Measurements from ENCODE around the gene AK2. TPM values are rescaled to one million over a fixed set of nuclear protein-coding genes. Genes with fewer than 3 reads are reported as not detected.
A peak's percentile ranks its signal among the peaks of the same experiment; 100 is the strongest.

The AK2 gene
- total RNA-seq, 2 experiments from 2014 or later, result 181 to 193 TPM

DNA sequence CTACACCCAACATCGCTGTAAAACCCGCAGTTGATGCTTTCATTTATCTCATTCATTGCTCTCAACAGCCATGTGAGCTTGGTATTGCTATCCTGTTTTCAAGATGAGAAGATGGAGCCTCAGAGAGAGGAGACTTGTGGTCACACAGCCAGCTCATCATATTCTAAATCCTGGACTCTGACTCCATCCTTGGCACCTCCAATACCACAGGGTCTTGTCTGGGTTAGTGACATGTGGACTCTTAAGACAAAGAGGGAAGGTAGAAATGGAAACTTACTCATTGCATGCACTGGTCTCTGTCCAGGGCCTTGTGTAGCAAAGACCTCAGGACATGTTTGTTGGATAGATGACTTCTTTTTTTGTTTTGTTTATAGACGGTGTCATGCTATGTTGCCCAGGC lies 65.1 kb downstream of the AK2 start:
- DNase-seq, result no peak
- Mint-ChIP-seq H3K9me3 (no peaks in the 10 kb centered on the region), H3K4me1 (peaks cover 15% of the 10 kb centered on the region), H3K4me3 (no peak overlapping the region), H3K27ac (no peak overlapping the region), H3K36me3 (ENCODE audit: low read depth) (peaks cover 6% of the 10 kb centered on the region), H3K27me3 (peaks cover 24% of the 10 kb centered on the region)
- ChIA-PET CTCF (interaction anchor here (0.8 to 1.7 kb wide), 3 partner anchors 9 to 26 kb away, joined by 3 to 4 read pairs (median 3); no protein-coding TSS in a partner anchor), POLR2A (no interaction called here)

GRCh38 chr1:32971156-32971555 lies 65.5 kb downstream of the AK2 start:
- H3K4me3 Mint-ChIP-seq, result no peak overlapping the region

DNA sequence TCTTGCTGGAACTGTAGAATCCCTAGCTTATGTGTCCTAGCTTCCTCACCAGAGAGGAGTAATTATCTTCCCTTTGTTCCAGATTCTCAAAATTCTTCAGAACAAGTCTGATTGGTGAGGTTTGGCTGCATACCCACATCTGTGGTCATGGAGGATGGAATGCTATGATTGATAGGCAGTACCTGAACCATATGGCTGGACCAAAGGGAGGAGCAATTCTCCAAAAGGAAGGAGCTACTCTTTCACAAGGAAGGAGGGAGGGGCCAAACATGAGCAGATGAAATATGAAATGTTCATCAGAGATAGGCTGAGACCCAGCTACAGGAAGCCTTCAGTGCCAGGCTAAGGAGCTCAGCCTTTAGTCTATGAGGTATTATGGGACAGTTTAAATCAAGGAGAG lies 67.1 kb downstream of the AK2 start:
- peaks cover 24% of the 10 kb centered on the region for H3K27me3 Mint-ChIP-seq
- H3K27ac Mint-ChIP-seq, result no peak overlapping the region
- DNase-seq, result no peak
- POLR2A ChIA-PET, result interaction anchor here (1.1 kb wide), 1 partner anchor 12 kb away, joined by 3 read pairs; no protein-coding TSS in a partner anchor
- H3K9me3 Mint-ChIP-seq, result no peaks in the 10 kb centered on the region
- H3K4me3 Mint-ChIP-seq, result no peak overlapping the region
- CTCF ChIA-PET, result no interaction called here
- peaks cover 20% of the 10 kb centered on the region for H3K4me1 Mint-ChIP-seq
- H3K36me3 Mint-ChIP-seq (ENCODE audit: low read depth), result peaks cover 6% of the 10 kb centered on the region

More at GRCh38 chr1:32971156-32971555, 65.5 kb downstream of the AK2 start:
- CTCF ChIA-PET, result interaction anchor here (1.3 kb wide), 1 partner anchor 27 kb away, joined by 3 read pairs; no protein-coding TSS in a partner anchor
- Mint-ChIP-seq H3K9me3 (no peaks in the 10 kb centered on the region), H3K27me3 (peaks cover 24% of the 10 kb centered on the region), H3K27ac (no peak overlapping the region), H3K36me3 (ENCODE audit: low read depth) (peaks cover 6% of the 10 kb centered on the region), H3K4me1 (peaks cover 15% of the 10 kb centered on the region)
- no peak for DNase-seq
- POLR2A ChIA-PET, result no interaction called here

DNA sequence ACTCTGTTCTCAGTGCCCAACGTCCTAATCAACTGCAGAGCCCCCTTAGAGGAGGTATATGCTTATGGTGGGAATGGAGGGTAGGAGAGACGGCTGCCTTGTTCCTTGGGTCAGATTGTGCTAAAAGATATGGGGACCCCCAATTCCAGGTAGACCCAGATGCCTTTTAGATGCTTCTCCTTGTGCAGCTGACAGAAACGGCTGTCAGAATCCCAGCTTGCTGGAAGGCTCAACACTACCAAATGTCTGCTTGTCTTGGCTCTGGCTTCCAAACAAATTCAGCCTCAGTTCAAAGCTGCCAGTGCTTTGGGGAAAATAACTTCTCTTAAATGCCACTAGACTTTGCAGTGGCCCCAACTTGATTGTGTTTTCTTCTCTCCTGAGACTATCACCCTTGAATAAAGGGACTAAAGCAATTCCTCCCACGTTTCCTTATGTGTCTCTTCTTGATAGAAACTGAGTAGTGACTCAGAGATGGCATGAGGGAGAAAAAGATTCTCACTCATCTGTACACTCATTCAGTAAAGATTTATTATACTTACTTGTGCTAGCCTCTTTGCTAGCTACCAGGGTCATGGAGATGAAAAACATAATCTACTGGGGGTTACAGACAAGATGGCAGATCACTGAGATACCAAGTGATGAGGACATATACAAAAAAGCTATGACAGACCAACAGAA lies 68.7 kb downstream of the AK2 start:
- Mint-ChIP-seq H3K27me3 (peaks cover 22% of the 10 kb centered on the region), H3K9me3 (no peaks in the 10 kb centered on the region), H3K4me1 (peaks cover 24% of the 10 kb centered on the region), H3K36me3 (ENCODE audit: low read depth) (peaks cover 6% of the 10 kb centered on the region), H3K4me3 (no peak overlapping the region), H3K27ac (no peak overlapping the region)
- POLR2A ChIA-PET, result no interaction called here
- DNase-seq, result no peak
- CTCF ChIA-PET, result interaction anchor here (0.6 to 1.4 kb wide), 8 partner anchors 10 to 75 kb away, joined by 3 to 7 read pairs (median 4); no protein-coding TSS in a partner anchor

- Mint-ChIP-seq H3K4me1 (peaks cover 29% of the 10 kb centered on the region), H3K36me3 (ENCODE audit: low read depth) (no peaks in the 10 kb centered on the region), H3K4me3 (no peak overlapping the region), H3K9me3 (no peaks in the 10 kb centered on the region), H3K27me3 (peaks cover 13% of the 10 kb centered on the region), H3K27ac (no peak overlapping the region)
- ChIA-PET POLR2A (no interaction called here), CTCF (interaction anchor here (0.7 to 1.3 kb wide), 2 partner anchors 8 to 14 kb away, joined by 3 read pairs; no protein-coding TSS in a partner anchor)
- DNase-seq, result no peak
These were observed 69.8 kb downstream of the AK2 start for GRCh38 chr1:32966900-32967299.

DNA sequence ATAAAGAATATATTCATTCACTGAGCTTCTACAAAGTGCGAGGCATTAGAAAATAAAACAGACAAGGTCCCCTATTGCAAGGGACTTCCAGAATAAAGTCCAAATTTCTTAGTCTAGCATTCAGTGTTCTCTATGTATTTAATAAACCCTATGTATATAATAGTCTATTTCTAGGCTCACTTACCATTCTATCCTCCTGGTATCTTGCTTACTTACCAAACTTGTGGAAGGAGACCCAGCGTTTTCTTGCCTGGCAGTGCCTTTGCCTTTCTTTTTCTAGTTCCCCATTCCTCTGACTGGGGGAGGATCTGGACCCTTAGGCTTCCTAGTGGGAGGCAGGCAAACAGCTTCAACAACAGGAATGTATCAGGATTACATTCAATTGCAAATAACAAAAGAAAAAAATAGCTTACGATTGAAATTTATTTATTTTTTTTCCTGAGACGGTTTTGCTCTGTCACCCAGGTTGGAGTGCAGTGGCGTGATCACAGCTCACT lies 71.4 kb downstream of the AK2 start:
- no peaks in the 10 kb centered on the region for H3K9me3 Mint-ChIP-seq

DNA sequence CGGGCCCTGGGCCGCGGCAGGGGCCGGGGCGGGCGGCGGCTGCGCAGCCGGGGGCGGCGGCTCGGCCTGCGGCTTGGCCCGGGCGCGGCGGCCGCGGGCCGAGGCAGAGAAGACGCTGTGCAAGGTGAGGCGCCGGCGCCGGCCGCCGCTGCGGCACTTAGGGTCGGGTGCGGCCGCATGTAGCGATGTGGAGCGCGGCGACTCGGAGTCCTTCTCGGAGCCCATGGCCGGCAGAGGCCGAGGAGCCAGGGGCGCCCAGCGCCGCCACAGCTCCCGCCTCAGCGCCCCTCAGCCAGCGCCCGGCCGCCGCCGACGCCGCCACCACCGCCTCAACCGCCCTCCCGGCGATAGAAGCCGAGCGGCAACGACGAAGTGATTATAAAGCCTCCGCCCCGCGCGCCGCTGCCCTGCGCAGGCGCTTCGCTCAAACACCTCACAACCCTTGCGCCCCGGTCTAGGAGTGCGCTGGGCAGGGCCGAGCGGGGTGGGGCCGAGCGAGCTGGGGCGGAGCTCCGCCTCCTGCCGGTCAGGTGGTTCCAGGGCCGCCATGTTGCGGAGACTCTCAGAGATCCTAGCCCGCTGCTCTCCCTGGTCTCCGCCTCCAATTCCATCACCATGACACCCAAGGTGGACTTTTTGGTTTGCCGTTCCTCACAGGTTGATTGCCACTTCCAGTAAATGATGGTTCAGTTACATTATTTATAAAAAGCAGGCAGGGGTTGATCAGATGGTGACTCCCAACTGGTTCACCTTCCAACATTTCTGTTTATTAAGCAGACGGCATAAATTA lies 72.0 kb downstream of the AK2 start, which contains the start of gene RNF19B:
TSS of gene RNF19B (minus strand) at position 349 of the 790 bp plus-strand sequence. CDS start at position 225, 124 bp downstream.
- DNase-seq, result peak; percentile 95
- peak within 1 kb of the TSS; percentile 89 for H3K27ac Mint-ChIP-seq
- CTCF ChIA-PET, result interaction anchor here (1.2 to 2.7 kb wide), 6 partner anchors 11 to 163 kb away, joined by 3 to 10 read pairs (median 5); no protein-coding TSS in a partner anchor
- no peaks in the 10 kb centered on the region for H3K27me3 Mint-ChIP-seq
- peaks cover 44% of the 10 kb centered on the region for H3K4me1 Mint-ChIP-seq
- H3K9me3 Mint-ChIP-seq, result no peaks in the 10 kb centered on the region
- H3K4me3 Mint-ChIP-seq, result peak within 1 kb of the TSS; percentile 86
- no peaks in the 10 kb centered on the region for H3K36me3 Mint-ChIP-seq (ENCODE audit: low read depth)
- POLR2A ChIA-PET, result interaction anchor here (0.8 to 1.0 kb wide), 4 partner anchors 16 to 116 kb away, joined by 3 to 5 read pairs (median 4); partner anchors contain the start of gene AZIN2

More for the DNA sequence above, 71.4 kb downstream of the AK2 start:
- DNase-seq, result no peak
- ChIA-PET POLR2A (interaction anchor here (1.0 kb wide), 2 partner anchors 16 to 116 kb away, joined by 4 read pairs; partner anchors contain the start of gene AZIN2), CTCF (interaction anchor here (1.2 to 2.7 kb wide), 4 partner anchors 11 to 162 kb away, joined by 4 to 10 read pairs (median 7); no protein-coding TSS in a partner anchor)
- Mint-ChIP-seq H3K4me1 (peaks cover 41% of the 10 kb centered on the region), H3K27ac (peak overlapping the region; percentile 89), H3K36me3 (ENCODE audit: low read depth) (no peaks in the 10 kb centered on the region), H3K27me3 (no peaks in the 10 kb centered on the region), H3K4me3 (peak overlapping the region; percentile 80)

GRCh38 chr1:32963746-32964460 lies 72.8 kb downstream of the AK2 start:
- peaks cover 45% of the 10 kb centered on the region for H3K4me1 Mint-ChIP-seq
- H3K9me3 Mint-ChIP-seq, result no peaks in the 10 kb centered on the region

DNA sequence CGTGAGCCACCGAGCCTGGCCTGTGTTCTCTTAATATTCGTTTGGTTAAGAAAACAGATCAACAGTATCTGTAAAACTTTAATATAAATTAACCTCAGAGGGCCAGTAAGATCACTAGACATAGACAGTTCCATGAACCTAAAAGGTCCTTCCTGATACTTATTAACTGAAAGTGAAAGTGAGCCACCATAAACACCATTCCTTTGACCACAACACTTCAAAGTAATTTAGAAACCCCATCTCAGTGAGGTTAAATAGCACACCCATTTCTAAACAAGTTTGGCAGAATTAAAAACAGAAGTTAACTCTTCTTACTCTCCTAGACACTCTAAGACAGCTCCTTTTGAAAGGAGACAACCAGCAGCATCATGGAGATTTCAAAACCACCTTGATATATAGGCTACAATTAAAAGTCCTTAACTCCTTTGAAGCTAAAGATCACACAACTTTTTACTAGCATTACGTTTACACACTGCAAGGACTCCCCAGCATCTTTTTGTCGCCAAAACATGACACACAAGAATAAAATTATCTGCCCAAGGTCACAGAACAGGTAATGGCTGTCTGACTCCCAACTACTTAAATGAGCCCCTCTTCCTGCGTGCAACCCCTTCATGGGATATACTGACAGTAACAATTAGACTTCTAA lies 74.3 kb downstream of the AK2 start:
- Mint-ChIP-seq H3K4me1 (peaks cover 55% of the 10 kb centered on the region), H3K27ac (peak overlapping the region; percentile 77), H3K36me3 (ENCODE audit: low read depth) (peaks cover 8% of the 10 kb centered on the region), H3K4me3 (peak overlapping the region; percentile 86), H3K27me3 (no peaks in the 10 kb centered on the region), H3K9me3 (no peaks in the 10 kb centered on the region)
- DNase-seq, result no peak
- CTCF ChIA-PET, result interaction anchor here (1.0 to 1.1 kb wide), 2 partner anchors 19 to 165 kb away, joined by 3 to 5 read pairs; no protein-coding TSS in a partner anchor
- POLR2A ChIA-PET, result no interaction called here

More at GRCh38 chr1:32963746-32964460, 72.8 kb downstream of the AK2 start:
- Mint-ChIP-seq H3K4me3 (peak overlapping the region; percentile 86), H3K27ac (peak overlapping the region; percentile 88), H3K36me3 (ENCODE audit: low read depth) (peaks cover 1% of the 10 kb centered on the region), H3K27me3 (no peaks in the 10 kb centered on the region)
- ChIA-PET CTCF (interaction anchor here (1.1 to 2.7 kb wide), 7 partner anchors 10 to 164 kb away, joined by 3 to 10 read pairs (median 4); no protein-coding TSS in a partner anchor), POLR2A (interaction anchor here (0.8 to 1.0 kb wide), 2 partner anchors 26 to 35 kb away, joined by 3 to 5 read pairs; no protein-coding TSS in a partner anchor)
- DNase-seq, result peak; percentile 67

DNA sequence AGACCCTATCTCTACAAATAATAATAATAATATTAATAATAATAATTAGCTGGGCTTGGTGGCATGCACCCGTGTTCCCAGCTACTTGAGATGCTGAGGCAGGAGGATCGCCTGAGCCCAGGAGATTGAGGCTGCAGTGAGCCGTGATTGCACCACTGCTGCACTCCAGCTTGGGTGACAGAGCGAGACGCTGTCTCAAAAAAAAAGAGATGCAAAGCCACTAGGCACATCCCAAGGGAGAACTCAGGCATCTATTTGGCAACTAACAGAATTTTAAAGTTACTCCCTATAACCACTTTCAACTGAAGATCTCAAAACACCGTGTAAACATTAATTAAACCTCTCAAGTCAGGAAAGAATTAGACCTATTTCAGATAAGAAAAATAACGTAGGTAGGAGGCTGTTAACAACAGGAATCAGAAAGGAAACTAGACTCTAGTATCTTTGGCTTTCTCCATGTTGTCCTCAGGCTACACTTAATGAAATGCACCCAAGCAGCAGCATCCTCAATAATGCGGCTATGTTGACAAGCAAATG lies 75.8 kb downstream of the AK2 start:
- POLR2A ChIA-PET, result no interaction called here
- no peak overlapping the region for H3K27ac Mint-ChIP-seq

GRCh38 chr1:32960342-32960741 lies 76.3 kb downstream of the AK2 start:
- DNase-seq, result no peak
- Mint-ChIP-seq H3K4me3 (no peak overlapping the region), H3K27ac (peak overlapping the region; percentile 11), H3K4me1 (peaks cover 59% of the 10 kb centered on the region), H3K9me3 (no peaks in the 10 kb centered on the region), H3K36me3 (ENCODE audit: low read depth) (peaks cover 18% of the 10 kb centered on the region), H3K27me3 (no peaks in the 10 kb centered on the region)
- ChIA-PET CTCF (no interaction called here), POLR2A (no interaction called here)

More for the DNA sequence above, 75.8 kb downstream of the AK2 start:
- DNase-seq, result no peak
- peaks cover 15% of the 10 kb centered on the region for H3K36me3 Mint-ChIP-seq (ENCODE audit: low read depth)
- H3K4me3 Mint-ChIP-seq, result no peak overlapping the region
- no peaks in the 10 kb centered on the region for H3K27me3 Mint-ChIP-seq
- H3K9me3 Mint-ChIP-seq, result no peaks in the 10 kb centered on the region
- H3K4me1 Mint-ChIP-seq, result peaks cover 59% of the 10 kb centered on the region
- CTCF ChIA-PET, result no interaction called here

All from activated CD4-positive, alpha-beta T cell treated with anti-CD3 and anti-CD28 coated beads, Interleukin-2, amount 10 ng/mL, durations not matched to agents 7 days and 5 days (primary cell).